Stimulated activated naive CD8-positive, alpha-beta T cell treated with anti-CD3 and anti-CD28 coated beads, Interleukin-15, Interleukin-2, amounts not matched to agents 100 U/mL and 50 U/mL, for 24 hours (primary cell): ENCODE data around the gene PDE3B.
A peak's percentile ranks its signal among the peaks of the same experiment; 100 is the strongest.
"Not testable (repeated sequence)": the region's sequence is repeated elsewhere in the genome, so short reads cannot be mapped to it uniquely, and the experiment has no call there.

ENCODE experiments used
- ATAC-seq: fragments of 150-1000 bp; cut with Tn5 transposase; one replicate; pipeline ENCODE4 v1.10.0; 2021
- DNase-seq: peaks from one replicate; pipeline ENCODE4 v3.0.0; 2021

PDE3B gene

DNA sequence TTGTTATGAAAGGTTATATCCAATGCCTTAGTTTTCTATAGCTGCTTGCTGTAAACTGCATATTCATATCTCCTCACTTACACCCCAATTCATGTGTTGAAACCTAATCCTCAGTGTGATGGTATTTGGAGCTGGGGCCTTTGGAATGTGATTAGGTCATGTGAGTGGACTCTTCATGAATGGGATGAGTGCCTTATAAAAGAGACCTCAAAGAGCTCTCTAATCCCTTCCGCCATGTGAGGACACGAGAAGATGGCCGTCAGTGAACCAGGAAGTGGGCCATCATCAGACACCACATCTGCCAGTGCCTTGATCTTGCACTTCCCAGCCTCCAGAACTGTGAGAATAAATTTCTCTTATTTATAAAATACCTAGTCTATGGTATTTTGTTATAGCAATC, 169.2 kb downstream of the PDE3B start:
- ATAC-seq (no peak), DNase-seq (no peak)

GRCh38 chr11:14813516-14813915, 169.9 kb downstream of the PDE3B start:
- DNase-seq (no peak), ATAC-seq (no peak)

- ATAC-seq = no peak
- no peak for DNase-seq
These were observed 175.2 kb downstream of the PDE3B start for GRCh38 chr11:14818779-14819178.

DNA sequence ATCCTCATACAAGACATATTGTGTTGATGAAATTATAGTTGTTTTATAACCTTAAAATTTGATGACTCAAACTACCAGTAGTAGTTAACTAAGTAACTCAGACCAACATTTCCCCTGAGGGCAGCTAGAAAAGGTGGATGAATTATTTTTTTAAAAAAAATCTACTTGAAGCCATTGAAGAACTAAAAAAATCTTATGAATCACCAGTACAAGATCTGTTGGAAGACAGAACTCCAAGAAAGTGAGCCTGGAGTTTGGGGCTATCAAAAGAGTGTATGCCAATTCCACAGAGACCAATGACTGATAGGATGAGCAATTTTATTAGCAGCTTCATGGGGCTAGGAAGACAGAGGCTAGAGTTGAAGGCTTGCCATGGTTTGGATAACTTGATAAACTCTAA, 176.0 kb downstream of the PDE3B start:
- no peak for ATAC-seq
- no peak for DNase-seq

DNA sequence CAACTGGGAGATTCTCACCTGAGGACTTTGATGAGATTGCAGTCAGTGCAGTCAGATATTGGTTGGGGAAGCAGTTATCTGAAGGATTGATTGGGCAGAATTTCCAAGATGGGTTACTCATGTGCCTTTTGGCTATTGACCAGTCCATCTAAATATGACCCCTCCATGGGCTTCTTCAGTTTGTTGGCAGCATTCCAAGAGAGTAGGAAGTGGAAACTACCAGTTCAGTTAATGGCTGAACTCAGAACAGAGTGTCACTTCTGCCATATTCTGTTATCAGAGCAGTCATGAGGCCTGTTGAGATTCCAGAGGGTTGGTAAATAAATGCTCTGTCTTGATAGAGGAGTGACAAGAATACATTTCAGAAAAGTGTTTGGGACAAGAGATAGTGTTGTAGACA, 177.4 kb downstream of the PDE3B start:
- ATAC-seq (no peak), DNase-seq (no peak)

- ATAC-seq = no peak
- no peak for DNase-seq
These were observed 183.0 kb downstream of the PDE3B start for GRCh38 chr11:14826600-14826999.

DNA sequence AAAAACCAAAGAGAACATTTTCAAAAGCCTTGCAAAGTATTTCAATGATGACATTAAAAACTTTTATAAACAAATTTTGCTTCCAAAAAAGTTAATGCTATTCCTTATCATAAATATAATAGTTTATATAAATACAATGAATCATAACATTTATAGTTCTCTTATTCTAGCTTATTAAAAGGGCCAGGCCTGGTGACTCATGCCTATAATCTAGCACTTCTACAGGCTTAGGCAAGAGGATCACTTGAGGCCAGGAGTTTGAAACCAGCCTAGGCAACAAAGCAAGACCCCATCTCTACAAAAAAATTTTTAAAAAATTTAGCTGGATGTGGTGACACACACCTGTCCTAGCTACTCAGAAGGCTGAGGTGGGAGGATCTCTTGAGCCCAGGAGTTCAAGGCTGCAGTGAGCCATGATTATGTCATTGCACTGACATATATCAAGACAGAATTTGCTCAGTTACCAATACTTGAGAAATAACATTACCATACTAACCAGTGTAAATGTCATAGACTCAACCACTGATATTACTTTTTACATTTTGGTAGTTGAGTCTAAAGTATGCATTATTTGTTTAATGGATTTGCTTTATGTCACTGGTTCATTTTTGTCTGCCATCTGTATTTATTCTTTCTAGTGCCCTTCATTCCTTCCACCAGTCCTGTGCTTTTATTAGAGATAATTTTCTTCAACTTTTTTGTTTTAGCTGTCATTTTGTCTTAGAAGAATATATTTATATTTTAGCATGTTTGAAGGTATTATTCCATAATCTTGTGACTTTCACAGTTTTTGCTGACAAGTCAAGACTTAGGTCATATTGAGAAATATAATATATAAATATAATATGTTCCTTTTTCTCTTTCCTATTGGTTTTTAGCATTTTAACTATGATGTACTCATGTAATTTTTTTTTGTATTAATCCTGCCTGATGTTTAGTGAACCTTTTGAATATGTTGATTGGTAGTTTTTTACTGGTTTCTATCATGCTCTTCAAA, 192.2 kb downstream of the PDE3B start:
- ATAC-seq = no peak
- no peak for DNase-seq

- DNase-seq (no peak), ATAC-seq (no peak)
These were observed 198.4 kb downstream of the PDE3B start for GRCh38 chr11:14842002-14842401.

GRCh38 chr11:14852571-14853177, 209.1 kb downstream of the PDE3B start:
- ATAC-seq (no peak), DNase-seq (no peak)

DNA sequence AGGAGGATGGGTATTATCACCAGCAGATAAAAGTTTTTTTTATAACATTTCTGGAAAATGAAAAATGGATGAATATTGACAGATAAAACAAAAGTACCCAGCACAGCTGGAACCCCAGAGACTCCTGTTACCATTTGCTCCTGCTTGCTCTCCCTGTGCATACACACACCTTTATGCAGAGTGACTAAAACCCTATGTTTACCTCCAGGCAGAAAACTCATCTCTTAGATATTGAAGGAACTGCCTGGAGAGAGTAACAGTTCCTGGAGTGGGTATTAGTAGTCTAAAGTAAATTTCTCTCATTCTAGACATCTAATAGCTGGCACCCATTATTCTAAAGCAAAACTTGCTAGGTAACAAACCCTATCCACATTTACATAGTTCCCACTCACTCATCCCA, 210.5 kb downstream of the PDE3B start:
- DNase-seq (no peak), ATAC-seq (no peak)

GRCh38 chr11:14855890-14856289, 212.3 kb downstream of the PDE3B start:
- DNase-seq (no peak), ATAC-seq (no peak)

DNA sequence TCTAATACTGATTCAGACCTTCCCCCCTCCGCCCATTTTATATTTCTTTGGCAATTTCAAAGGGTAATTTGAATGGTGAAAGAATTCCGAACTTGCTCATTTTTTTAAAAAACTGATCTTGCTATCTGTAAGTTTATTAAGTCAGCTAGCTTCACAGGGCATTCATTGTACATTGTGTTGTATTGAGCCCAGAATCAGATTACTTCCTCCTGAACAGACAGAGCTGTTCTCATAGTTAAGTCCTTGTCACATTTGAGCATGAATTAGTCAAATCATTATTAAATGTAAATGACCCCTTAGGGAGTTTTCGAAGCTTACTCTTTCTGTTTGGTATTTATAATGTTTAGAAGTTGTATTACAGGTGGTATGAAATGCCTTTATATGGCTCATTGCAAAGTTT, 214.0 kb downstream of the PDE3B start:
- ATAC-seq (no peak), DNase-seq (no peak)

DNA sequence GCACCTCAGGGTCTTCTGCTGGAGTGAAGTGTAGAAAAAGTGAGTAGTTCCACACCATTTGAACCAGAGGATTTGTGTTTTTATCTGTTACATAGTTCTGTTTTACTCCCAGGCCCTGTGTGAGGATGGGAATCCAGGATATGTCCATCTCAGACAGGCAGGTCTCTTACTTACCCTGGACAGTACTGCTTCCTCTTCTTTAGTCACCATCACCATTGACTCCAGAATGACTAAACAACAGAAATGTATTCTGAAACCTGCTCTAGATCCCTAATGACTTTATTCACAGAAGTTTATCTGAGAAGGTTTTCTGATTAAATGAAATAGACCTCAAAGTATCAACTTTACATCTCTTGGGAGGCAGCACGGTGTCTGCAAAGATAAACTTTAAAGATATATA, 214.8 kb downstream of the PDE3B start:
- ATAC-seq (peak; percentile 46), DNase-seq (no peak)

GRCh38 chr11:14860511-14860910, 216.9 kb downstream of the PDE3B start:
- DNase-seq = no peak
- ATAC-seq = no peak

- ATAC-seq (no peak), DNase-seq (no peak)
These were observed 218.1 kb downstream of the PDE3B start for GRCh38 chr11:14861680-14862079.

GRCh38 chr11:14863775-14864174, 220.2 kb downstream of the PDE3B start:
- not testable (repeated sequence) for ATAC-seq, DNase-seq

GRCh38 chr11:14872032-14872431, 228.4 kb downstream of the PDE3B start:
- ATAC-seq (no peak), DNase-seq (no peak)

GRCh38 chr11:14873632-14874031, 230.0 kb downstream of the PDE3B start:
- no peak for ATAC-seq

GRCh38 chr11:14875163-14875562, 231.6 kb downstream of the PDE3B start:
- DNase-seq = no peak
- no peak for ATAC-seq

More at GRCh38 chr11:14873632-14874031, 230.0 kb downstream of the PDE3B start:
- no peak for DNase-seq

DNA sequence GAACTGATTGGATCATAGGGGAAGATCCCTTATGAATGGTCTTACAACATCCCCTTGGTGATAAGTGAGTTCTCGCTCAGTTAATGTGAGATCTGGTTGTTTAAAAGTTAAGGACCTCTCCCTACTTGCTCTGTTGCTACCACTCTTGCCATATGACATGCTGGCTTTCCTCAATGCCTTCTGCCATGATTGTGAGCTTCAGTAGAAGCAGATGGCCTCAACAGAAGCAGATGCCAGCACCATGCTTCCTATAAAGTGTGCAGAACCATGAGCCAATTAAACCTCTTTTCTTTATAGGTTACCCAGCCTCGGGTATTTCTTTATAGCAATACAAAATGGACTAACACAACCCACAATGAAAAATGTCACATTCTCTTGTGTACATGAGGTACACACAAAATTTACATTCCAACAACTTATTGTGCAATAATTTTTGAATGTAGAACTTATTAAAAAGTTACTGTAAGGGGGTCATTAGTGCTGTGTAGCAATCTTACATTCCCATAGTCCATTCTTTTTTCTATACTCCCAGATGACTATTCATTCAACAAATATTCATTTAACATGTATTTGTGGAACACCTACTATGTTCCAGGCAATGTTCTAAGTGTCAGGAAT, 238.1 kb downstream of the PDE3B start:
- ATAC-seq = no peak

GRCh38 chr11:14882196-14882595, 238.6 kb downstream of the PDE3B start:
- DNase-seq (no peak), ATAC-seq (no peak)

More for the DNA sequence above, 238.1 kb downstream of the PDE3B start:
- DNase-seq = no peak

GRCh38 chr11:14883683-14884082, 240.1 kb downstream of the PDE3B start:
- not testable (repeated sequence) for DNase-seq, ATAC-seq

DNA sequence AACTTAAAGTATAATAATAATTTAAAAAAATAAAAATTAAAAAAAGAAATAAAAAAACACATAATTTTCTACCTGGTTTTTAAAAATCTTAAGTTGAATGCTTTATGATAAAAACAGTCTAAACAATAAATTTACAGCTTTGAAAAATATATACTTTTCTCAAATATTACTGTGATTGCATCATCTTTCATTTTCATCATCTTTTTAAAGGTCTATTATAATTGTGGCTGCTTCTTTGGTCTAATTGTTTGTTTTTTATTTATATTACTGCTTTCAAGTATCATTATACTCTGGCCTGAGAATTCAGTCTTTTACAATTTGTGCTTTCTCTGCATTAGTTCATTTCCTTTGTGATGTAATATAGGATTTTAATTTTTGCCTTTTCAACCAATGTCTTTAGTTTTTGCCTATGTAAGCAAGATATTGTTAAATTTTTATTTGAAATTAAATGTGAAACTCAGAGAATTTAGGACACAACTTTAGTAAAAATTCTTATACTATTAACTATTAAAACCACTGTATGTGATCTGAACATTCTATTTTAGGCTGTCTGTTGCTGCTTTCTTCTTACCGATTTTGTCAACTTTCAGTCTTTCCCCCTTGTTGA, 241.2 kb downstream of the PDE3B start:
- ATAC-seq (no peak), DNase-seq (no peak)
